GM19035 (cell line): ENCODE measurements around the gene ZBTB7C.

ENCODE experiments used
- ATAC-seq: cut with Tn5 transposase; IDR thresholded peaks from one replicate; pipeline ENCODE4 v1.9.1; 2021; ENCODE audit not compliant: unreplicated experiment

The ZBTB7C gene

DNA sequence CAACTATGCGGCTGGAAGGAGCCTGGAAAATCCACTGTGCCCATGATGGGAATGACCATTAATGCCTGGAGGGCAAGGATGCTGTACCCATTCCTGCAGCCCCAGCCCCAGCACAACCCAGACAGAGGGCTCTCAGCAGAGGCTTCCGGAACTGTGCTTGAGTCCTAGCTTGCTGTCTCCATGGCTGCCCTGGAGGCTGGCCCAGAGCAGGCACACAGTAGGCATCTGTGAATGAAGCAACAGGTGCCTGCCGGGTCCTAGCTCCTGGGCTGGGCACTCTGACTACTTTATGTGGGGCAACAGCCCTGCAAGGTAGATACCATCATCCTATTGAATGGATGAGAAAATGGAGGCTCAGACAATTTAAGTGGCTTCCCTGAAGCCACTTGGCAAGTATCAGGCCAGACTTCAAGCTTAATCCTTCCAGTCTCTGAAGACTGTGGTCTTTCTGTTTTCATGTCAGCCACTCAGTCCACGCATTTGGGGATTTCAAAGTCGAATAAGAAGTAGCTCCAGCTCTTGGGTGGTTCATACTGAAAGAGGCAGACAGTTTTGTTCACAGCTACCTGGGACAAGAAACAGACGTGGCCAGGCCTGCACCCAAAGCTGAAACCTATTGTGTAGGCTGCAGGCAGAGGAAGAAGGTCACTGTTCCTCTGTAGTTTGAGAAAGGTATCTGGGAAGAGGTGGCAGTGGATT, 237.5 kb downstream of the ZBTB7C start:
- ATAC-seq: no peak

DNA sequence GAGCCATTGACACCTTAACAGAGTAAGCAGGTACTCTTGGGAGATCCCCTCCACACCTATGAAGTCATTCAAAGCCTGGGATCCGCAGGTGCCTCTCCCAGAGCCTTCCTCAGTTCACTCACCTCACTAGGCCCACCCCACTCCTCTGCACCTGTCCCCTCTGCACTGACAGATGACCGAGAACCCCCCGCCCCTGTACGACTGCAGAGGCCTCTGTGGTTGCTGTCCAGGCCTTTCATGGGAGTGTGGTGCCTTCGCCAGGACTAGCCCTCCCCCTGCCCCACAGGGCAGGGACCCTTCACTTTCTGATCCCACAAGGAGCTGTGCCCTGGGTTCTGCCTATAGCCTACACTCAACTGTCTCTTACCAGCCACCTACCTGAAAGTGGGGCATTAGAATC, 238.5 kb downstream of the ZBTB7C start:
- ATAC-seq: no peak

DNA sequence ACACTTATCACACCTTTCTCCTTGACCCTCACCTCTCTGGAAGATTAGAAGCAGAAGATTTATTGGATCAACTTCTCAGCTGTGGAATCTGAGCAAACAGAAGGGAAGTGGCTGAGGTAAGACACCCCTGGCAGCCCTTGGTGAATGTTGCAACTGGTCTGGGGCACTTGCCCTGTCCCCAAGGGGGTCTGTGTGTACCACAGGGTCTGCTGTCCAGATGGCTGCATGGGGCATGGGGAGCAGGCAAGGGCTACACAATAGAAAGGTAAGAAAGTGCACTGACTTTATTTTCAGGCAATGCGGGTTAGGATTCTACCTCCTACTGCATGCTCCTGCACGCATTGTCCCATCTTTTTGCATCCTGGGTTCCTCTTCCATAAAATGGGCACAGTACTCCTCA, 240.3 kb downstream of the ZBTB7C start:
- no peak for ATAC-seq

DNA sequence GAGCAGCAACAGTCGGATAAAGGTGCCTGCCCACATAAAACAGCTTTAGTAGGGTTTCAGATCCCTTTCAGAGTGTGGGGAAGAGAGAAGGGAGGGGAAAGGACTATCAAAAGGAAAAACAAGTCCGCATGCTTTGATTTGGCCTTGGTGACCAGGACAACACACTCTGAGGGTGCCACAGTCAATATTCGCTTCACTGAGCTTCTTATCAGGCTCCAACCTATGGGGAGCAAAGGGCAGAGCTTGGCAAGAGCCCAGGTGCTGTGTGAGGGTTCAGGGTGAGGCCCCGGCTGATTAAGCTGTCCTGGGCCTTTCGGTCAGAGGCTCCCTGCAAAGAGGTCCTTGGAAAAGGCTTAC, 241.3 kb downstream of the ZBTB7C start:
- no peak for ATAC-seq

DNA sequence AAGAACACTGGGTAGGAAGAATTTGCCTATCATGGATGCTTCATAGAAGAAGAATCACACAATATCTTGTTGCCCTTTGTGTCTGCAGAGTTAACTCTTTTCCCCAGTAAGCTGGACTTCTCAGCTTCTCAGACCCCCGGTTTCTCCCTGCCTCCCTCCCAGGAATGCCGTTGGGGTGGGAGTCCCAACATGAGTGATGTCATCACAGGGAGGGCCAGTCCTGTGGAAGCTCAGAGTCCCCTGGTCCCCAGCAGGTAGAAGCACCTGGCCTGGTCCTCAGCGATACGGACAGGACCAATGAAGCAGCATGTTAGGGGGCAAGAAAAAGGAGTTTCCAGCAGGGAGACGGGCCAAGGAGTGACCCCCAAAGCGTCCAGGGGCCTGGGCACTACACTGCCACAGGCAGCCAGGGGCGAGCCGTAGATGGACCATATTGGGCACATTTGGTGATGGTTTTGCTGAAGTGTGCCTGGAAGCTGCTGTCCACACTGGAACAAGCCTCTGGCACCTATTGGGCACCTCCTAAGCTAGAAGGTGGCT, 242.8 kb downstream of the ZBTB7C start:
- no peak for ATAC-seq

DNA sequence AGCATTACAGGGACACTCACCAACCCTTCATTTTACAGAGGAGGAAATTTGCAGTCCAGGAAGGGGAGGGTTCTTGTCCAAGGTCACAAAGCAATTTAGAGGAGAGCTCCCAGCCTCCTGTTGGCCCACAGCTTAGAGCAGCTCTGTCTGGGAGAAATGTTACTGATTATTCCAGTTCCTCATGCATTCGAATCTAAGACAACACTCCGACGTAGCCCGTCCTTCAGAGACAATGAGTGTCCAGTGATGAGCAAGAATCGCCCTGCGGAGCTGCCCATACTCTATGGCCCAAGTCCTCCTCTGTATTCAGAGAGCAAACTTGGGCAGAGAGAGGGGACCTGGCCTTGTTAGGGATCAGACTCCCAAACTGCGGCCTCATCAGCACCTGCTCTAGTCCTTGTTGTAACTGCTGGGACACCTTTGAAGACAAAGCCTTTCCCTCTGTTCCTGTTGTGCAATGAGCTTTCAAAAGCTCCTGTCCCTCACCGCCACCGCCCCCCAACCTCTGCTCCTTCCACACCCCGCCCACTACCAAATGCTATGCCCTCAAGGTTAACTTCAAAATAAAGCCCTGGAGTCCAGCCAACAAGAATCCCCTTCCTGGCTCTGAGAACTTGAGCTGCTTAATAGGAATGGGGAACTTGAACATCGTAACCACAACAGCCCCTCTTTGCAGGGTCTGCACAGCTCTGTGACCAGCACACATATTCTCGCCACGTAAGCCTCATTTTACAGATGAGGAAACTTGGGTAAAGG, 243.9 kb downstream of the ZBTB7C start:
- no peak for ATAC-seq

DNA sequence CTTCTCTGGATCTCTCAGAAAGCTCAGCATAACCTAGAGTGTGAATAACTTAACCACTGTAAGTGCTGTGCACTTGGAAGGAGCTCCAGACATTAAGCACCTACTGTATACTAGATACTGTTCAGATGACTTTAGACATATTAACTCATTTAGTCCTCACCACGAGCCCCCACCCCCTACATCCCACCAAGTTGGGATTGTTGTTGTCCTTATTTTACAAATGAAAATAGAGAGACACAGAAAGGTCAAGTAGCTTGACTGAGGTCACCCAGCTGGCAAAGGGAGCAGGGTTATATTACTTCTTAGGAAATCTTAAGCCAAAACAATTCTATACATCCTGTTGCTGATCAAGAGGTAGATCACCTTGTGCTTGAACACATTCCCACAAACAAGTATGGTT, 244.5 kb downstream of the ZBTB7C start:
- ATAC-seq: no peak

DNA sequence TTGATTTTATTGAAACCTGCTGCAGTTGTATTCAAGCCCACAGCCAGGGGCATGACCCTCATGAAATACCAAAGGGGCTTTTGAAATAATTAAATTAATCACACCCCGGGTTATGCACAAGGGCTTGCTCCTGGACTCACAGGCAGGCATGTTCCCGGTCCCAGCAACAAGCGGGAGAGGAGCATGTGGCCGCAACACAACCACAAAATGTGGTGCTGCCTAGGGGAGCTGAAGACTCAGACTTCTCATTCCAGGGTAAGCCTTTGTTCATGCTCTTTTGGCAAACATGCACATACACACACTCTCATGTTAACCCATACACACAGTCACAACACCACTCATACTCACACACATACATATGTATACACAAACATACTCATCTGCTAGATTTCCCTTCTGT, 245.1 kb downstream of the ZBTB7C start:
- ATAC-seq: no peak

DNA sequence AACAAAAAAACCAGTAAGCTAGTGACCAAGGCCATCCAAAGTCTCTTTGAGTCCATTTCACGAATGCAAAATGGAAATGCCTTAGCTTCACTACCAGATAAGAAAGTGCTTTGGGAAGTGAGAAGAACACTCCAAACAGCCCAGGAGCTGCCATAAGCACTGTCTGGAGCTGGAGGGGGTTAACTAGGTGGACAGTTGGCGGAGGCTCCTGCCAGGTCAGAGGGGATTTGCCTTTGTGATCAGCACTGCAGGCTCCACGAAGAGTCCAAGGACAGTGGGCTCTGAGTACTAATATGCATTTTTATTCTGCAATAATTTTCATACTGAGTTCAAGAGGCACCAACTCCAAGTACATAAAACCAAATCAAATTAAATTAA, 245.5 kb downstream of the ZBTB7C start:
- ATAC-seq: no peak

DNA sequence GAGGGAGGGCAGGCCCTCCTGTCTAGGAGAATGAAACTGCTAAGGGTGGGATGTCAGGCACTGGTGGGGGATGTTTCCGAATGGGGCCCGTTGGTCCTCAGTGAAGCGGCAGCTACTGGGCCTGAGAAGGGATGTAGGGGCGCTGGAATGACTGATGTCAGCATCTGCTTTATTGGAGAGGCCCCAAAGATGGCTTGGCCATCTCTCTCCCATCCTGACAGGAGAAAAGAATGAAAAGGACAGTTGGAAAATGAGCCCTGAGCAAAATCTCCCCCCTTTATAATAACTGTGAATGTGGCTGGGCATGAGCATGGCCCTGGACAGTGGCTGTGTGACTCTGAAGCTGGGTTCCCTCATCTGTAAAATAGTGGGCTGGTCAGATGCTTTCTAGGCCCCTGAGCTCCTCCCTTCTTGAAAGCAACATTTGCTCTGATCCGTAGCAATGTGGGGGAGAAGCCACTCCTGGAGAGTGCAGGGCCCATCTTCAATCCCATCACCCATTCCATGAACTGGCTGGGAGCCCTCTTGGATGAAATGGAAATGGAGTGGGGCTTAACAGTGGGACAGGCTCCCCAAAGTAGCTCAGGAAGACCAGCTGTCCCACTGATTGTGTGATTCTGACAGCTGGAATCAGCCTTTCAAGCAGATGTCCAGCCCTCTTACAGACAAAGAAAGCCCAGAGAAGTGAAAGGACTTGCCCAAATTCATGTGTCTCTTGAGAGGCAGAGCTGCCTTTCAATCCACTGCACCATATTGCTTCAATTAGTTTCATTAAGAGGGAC, 246.0 kb downstream of the ZBTB7C start:
- ATAC-seq: no peak

DNA sequence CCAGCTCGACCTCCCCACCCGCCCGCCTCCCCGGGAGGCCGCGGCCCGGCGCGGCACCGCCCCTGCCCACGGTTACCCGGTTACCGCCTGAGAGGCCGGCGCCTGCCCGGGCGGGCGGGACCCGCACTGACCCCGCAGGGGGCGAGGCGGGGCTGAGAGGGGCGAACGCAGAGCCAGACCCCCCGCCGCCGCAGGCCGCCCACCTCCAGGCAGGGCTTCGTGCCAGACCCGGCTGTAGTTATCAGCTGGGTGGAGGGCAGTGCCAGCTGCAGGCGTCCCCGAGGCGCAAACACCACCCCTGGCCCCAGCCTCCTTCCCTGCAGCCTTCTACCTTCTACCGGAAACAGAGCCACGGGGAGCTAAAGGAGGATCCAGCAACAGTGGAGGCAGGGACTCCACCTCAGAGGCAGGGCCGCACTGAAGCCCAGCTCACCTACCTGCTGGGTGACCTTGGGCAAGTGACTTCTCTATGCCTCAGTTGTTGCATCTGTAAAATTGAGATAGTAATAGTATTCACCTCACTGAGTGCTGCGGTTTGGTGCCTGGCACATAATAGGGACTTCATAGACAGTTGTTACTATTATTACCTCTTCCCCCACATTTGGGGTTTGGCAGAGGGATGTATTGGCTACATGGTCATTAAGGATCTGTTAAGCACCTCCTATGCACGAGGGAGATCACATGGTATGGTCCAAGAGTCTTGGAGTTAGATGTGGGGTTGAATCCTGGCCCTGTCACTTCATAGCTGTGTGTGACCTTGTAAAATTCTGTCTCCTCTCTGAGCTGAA, 247.1 kb downstream of the ZBTB7C start:
- peak; percentile 52 for ATAC-seq

DNA sequence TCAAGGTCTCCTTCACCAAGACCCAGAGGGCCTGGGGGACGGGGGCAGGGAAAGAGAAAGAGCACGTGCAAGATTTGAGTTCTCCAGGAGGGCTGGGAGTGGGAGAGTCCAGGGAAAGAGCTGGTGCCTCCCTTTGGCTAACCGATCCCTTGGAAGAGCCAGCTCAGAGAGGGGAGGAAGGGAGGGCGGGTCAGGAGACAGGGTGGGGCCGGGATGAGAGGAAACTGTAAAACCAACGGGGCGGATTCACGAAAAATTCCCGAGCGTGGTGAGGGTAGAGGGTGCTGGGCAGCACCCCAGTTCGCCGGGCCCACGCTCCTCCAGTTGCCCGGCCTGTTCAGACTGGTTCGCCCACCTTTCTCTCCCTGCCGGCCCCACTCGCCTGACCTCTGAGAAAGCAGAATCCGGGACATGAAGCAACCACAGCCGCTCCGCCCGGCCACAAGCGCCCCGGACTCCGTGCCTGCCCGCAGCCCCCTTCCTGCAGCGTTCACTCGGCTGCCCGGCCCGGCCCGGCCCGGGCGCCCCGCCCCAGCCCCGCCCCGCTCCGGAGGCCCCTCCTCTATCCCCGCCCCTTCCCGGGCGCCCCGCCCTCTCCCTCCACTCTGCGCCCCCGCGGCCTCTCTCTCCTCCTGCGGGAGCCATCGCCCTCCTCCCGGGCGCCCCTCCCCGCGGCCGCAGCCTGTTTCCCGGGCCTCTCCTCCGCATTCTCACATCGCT, 247.8 kb downstream of the ZBTB7C start:
- peak; percentile 74 for ATAC-seq

DNA sequence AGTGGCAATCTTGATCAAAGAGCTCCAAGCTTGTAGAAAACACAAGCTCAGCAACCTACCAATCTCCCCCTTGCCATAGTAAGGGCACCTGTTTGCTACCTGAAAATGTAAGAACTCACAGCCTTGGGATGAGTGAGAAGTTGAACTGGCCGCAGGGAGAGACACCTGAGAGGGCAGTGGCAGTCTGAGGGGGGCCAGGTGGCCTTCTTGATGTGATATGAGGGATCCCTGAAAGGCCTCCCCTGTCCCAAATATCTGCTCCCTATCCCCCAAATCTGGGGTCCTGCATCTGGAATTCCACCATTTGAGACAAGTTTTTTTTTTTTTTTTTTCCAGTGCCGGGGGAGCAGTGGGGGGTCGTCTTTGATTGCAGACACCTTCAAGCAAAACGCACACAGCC, 248.6 kb downstream of the ZBTB7C start:
- ATAC-seq: no peak

DNA sequence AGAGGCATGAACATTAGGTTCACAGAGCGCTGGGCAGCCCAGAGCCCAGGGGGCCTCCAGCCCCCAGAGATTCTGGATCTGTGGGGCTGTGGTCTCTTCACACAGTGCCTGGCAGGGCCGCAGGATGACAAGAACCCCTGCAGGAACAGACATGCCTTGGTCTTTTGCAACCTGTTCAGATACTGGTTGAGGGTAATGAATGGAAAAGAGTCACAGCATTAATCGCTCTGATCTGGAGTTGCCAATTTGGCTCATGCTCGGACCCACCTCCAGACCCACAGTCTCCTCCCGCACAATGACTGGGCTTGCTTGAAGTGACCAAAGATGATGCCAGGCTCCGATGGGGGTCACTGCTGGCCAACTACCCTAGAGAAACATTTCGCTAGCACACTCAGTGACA, 249.4 kb downstream of the ZBTB7C start:
- ATAC-seq: no peak

DNA sequence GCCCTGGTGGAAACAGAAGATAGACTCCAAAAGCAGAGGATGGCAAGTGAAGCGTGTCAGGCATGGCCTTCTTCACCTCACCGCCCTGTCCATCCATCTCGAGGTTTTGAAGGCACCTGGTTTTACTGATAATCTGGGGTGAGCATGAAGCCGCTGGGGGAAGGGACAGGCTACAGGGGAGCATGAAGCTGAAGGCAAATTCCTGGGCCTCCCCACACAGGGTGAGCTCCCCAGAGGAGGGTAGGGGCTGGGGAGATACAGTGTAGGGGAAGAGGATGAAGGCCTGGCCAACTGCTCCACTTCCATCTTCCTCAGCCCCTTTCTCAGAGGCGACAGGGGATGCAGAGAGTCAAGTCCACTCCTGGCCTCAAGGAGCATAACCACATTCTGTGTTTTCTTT, 250.5 kb downstream of the ZBTB7C start:
- ATAC-seq: no peak

DNA sequence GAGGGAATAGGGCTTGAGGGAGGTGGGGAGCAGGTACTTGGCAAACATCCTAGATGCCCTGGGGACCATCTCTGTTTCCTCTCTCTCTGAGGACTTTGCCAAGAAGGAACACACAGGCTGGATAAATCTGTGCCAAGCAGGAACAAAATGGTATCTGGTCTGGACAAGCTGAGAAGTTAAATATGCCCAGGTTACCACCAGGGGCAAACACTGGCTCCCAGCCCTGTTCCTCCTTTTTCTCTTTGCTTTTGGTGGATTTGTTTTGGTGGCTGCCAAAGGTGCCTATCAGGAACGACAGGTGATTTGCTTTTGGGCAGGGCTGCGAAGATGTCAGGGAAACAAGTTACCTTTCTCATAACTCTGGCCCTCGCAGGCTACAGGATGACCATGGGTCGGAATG, 251.2 kb downstream of the ZBTB7C start:
- ATAC-seq: no peak

DNA sequence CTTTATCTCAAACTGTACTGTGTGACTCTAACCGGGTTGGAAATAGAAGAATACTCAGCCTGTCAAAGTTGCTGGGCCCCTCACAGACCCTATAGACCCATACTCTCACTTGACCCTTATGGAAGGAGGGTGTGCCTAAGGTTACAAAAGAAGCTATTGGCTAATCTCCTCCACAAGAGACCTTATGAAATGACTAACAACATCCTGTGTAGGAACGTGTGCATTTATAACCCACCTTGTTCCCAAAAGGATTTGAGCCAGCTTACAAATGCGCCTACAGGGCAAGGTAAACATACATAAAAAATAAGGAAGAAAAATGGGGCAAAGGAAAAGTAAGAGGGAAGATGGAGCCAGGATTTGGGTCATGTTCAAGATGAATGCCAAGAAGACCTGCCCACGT, 253.3 kb downstream of the ZBTB7C start:
- no peak for ATAC-seq

DNA sequence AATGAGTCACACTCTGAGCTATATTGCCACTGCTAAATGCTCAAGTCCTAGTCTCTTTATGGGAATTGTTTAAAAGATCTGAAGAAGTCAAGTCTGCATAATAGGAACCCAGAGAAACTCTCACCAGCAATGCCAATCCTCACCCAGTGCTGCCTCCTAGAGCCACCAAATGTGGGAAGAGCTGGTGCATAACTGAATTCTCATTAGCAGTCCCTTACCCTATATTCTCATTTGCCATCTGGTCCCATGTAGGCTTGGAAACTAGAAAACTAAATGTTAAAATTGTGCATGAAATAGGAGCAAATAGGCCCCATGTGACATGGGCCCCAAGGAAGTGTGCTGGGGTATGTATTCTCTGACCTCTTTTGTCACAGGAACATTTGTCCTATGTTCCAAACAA, 254.4 kb downstream of the ZBTB7C start:
- ATAC-seq: no peak

DNA sequence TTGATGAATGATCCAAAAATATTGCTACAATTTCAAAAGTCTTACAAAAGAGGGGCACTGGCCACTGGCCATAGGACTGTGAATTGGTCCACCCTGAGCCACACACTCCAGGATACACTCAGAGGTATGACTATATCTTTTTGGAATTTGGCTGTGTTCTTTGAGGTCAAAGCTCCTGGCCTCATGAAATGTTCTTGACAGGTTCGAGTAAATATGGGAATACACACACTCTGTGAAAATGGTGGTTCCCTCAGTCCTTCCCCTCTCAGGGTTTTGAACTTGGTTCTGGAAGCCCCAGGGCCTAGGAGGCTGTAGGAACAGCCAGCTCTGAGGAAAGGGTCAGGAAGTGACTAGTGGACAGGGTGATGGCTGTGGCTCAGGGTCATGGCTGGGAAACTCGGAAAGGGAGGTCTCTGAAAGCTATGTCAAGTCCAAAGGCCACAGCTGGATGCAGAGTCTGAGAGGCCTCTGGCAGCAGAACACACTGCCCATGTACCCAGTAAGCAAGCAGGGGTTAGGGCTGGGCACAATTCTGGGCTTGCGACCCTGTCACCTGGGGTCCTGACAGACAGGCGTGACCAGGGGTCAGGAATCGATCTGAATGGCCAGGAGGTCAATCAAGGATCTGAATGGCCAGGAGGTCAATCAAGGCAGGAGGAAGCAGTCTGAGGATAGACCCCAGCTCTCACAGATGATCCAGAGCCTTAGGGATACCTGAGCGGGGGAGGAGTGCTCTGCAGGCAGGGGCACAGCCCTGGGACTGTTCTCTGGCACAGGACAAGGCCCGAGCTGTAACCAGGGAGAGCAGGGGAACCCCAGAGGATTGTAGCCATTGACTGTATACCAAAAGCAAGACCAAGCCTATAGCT, 255.3 kb downstream of the ZBTB7C start:
- no peak for ATAC-seq
